Tibial nerve (tissue), 4 donors: ENCODE measurements around the gene S100PBP. TPM values are rescaled to one million over a fixed set of nuclear protein-coding genes. Genes with fewer than 3 reads are reported as not detected.

Experiments
- DNase-seq, 2 donors: peaks; one replicate each; pipeline ENCODE4 v3.0.0-alpha.2; 2019; ENCODE audit warnings: low spot score in 2 of 2
- H3K27ac ChIP-seq, 4 donors: fragments of 200-600 bp; sonication (generic) in 3 of 4; one replicate each; pipeline ENCODE4 v1.5.1; 2017 to 2019; ENCODE audit warnings: mild to moderate bottlenecking in 1 of 4
- H3K27me3 ChIP-seq, 2 donors: fragments of 200-600 bp; sonication (generic) in 1 of 2; one replicate each; pipeline versions ENCODE4 v1.5.1 to v1.6.0; 2017 to 2019
- H3K36me3 ChIP-seq, 3 donors: fragments of 200-600 bp; sonication (generic); one replicate each; pipeline ENCODE4 v1.5.1; 2018 to 2019
- H3K4me1 ChIP-seq, 4 donors: fragments of 200-600 bp; sonication (generic) in 3 of 4; one replicate each; pipeline ENCODE4 v1.5.1; 2017 to 2019
- H3K4me3 ChIP-seq, 4 donors: fragments of 200-600 bp; sonication (generic) in 3 of 4; one replicate each; pipeline ENCODE4 v1.5.1; 2017 to 2019; ENCODE audit warnings: mild to moderate bottlenecking in 1 of 4, moderate library complexity in 1 of 4
- H3K9me3 ChIP-seq, 4 donors: fragments of 200-600 bp; sonication (generic) in 3 of 4; one replicate each; pipeline ENCODE4 v1.5.1; 2017 to 2019
- EP300 ChIP-seq, 2 donors: sonication (generic); formaldehyde crosslinking; IDR thresholded peaks; one replicate each; pipeline ENCODE4 v1.6.1; 2017; ENCODE audit warnings: antibody characterized with exemption in 2 of 2, mild to moderate bottlenecking in 1 of 2
- WGBS, 2 donors: methylation state at CpG; one replicate each; pipeline ENCODE4 v1.1.5; 2018; 5-methylcytosine and 5-hydroxymethylcytosine counted together
- total RNA-seq, 4 donors: library from RNA; depleted of rRNA; stranded (reverse); fragments of >200 nt; gene quantifications; one replicate each; pipeline ENCODE4 v1.1.0, GENCODE V29; 2016
- TF ChIP-seq, protein P1 (sequence below), 5 experiments: fragments of 200-600 bp in 3 of 5; fragments of 450-650 bp in 2 of 5; sonication (generic) in 3 of 5; IDR thresholded peaks; one replicate each; pipeline ENCODE4 v1.5.1; 2016 to 2019; ENCODE audit warnings: antibody characterized with exemption in 5 of 5, mild to moderate bottlenecking in 3 of 5, moderate library complexity in 2 of 5

Gene S100PBP
- total RNA-seq, 4 donors from 2014 or later = 24.0 to 55.5 (median 33.4) TPM

DNA sequence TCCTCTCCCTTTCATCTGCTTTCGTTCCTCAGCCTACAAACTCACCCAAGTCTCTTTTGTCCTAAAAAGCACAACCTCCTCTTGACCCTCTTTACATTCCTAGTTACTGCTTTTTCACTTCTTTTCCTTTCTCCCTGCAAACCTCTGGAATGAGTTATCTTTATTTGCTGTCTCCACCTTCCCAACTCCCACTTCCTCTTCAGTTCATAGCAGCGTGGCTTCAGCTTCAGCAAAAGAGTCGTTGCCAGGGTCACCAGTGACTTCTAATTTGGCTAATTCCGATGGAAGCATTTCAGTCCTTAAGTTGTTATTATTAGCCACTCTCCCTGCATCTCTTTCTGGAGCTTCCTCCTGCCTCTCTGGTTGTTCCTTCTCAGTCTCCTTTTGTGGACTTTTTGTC, 90.0 kb downstream of the S100PBP start:
- peaks cover 0 to 4% of the 10 kb centered on the region in 2 donors for H3K27me3 ChIP-seq
- DNase-seq = no peak
- H3K9me3 ChIP-seq = no peaks in the 10 kb centered on the region
- H3K4me1 ChIP-seq = no peaks in the 10 kb centered on the region
- H3K27ac ChIP-seq = no peak overlapping the region
- no peak overlapping the region for H3K4me3 ChIP-seq
- WGBS, 2 donors = 14 to 19% methylated on average over 4 of the region's 4 CpGs
- TF ChIP-seq EP300 (IDR thresholded peaks at IDR 0.05) = no peak
- TF ChIP-seq, protein P1, sequence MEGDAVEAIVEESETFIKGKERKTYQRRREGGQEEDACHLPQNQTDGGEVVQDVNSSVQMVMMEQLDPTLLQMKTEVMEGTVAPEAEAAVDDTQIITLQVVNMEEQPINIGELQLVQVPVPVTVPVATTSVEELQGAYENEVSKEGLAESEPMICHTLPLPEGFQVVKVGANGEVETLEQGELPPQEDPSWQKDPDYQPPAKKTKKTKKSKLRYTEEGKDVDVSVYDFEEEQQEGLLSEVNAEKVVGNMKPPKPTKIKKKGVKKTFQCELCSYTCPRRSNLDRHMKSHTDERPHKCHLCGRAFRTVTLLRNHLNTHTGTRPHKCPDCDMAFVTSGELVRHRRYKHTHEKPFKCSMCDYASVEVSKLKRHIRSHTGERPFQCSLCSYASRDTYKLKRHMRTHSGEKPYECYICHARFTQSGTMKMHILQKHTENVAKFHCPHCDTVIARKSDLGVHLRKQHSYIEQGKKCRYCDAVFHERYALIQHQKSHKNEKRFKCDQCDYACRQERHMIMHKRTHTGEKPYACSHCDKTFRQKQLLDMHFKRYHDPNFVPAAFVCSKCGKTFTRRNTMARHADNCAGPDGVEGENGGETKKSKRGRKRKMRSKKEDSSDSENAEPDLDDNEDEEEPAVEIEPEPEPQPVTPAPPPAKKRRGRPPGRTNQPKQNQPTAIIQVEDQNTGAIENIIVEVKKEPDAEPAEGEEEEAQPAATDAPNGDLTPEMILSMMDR (IDR thresholded peaks at IDR 0.05) = no peak
- H3K36me3 ChIP-seq = no peaks in the 10 kb centered on the region

Other genes starting within 250 kb of the S100PBP start
- gene ZBTB8OS, start 167.1 kb upstream of the S100PBP start, total RNA-seq = 10 to 100 TPM; 12.2 to 38.1 (median 23.8) TPM
- 100 to 1,000 TPM in 3 of 4 donors, 10 to 100 TPM in 1; 79.7 to 135 (median 109) TPM for gene RBBP4, start 166.4 kb upstream of the S100PBP start, total RNA-seq
- 10 to 100 TPM; 10.2 to 31.2 (median 23.7) TPM for gene SYNC, start 114.9 kb upstream of the S100PBP start, total RNA-seq
- 10 to 100 TPM; 29.0 to 80.7 (median 50.2) TPM for gene YARS1, start 295 bp upstream of the S100PBP start, total RNA-seq
- under 1 TPM in 1 of 4 donors, not detected in 3; 0.21 TPM for gene FNDC5, start 53.3 kb downstream of the S100PBP start, total RNA-seq
- gene HPCA, start 68.8 kb downstream of the S100PBP start, total RNA-seq = not detected
- 10 to 100 TPM; 13.1 to 41.4 (median 26.3) TPM for gene TMEM54, start 83.7 kb downstream of the S100PBP start, total RNA-seq
- gene RNF19B, start 147.2 kb downstream of the S100PBP start, total RNA-seq = 10 to 100 TPM; 13.9 to 22.9 (median 17.2) TPM
- 100 to 1,000 TPM; 127 to 559 (median 207) TPM for gene AK2, start 219.2 kb downstream of the S100PBP start, total RNA-seq